ENCODE data around the gene NUDT16. TPM values are rescaled to one million over a fixed set of nuclear protein-coding genes. Genes with fewer than 3 reads are reported as not detected.
"Not testable (repeated sequence)": the region's sequence is repeated elsewhere in the genome, so short reads cannot be mapped to it uniquely, and the experiment has no call there.

The NUDT16 gene
- total RNA-seq, 4 donors from 2014 or later: 10.4 to 19.7 (median 12.5) TPM

DNA sequence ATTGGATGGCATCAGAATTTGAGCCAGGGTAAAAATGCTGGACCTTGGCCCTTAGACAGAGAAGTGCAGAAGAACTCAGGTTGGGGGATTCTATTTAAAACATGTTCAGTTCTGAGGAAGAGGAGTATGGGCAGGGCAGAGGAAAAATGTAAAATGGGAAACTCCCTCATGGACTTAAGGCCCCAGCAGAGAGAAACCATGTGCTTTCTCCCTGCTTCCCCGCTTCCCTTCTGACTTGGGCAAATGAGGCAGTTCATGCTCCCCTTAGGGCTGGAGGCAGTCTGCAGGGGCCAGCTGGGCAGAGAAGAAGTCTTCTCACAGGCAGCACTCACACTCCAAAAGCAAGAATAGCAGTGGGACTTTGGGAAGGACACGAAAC is 9.9 kb upstream of the NUDT16 start:
- TF ChIP-seq POLR2A (IDR thresholded peaks at IDR 0.05): no peak
- TF ChIP-seq, protein P1, sequence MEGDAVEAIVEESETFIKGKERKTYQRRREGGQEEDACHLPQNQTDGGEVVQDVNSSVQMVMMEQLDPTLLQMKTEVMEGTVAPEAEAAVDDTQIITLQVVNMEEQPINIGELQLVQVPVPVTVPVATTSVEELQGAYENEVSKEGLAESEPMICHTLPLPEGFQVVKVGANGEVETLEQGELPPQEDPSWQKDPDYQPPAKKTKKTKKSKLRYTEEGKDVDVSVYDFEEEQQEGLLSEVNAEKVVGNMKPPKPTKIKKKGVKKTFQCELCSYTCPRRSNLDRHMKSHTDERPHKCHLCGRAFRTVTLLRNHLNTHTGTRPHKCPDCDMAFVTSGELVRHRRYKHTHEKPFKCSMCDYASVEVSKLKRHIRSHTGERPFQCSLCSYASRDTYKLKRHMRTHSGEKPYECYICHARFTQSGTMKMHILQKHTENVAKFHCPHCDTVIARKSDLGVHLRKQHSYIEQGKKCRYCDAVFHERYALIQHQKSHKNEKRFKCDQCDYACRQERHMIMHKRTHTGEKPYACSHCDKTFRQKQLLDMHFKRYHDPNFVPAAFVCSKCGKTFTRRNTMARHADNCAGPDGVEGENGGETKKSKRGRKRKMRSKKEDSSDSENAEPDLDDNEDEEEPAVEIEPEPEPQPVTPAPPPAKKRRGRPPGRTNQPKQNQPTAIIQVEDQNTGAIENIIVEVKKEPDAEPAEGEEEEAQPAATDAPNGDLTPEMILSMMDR (IDR thresholded peaks at IDR 0.05): no peak
- intact Hi-C loops (cut with DNase I; ENCODE audit: low total_unique reads): no loop called here
- 87 to 92% methylated on average over 2 of the region's 2 CpGs for WGBS, 2 donors

DNA sequence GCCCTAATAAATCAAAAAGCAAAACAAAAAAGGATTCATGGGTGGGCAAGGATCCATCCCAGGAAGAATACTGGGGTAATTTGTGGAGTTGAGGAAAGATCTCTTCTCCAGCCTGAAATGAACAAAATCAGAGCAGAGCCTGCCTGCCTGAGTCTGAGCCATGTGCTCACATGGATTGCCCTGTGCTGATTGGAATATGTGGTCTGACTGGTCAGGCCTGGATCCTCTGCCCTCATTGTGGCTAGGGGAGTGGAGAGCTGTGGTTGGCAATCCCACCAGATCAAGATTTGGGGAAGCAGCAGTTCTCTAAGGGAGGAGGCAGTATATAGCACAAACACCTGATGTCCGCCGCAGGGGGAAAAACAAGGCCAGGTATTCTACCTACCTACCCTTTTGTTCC is 6.8 kb upstream of the NUDT16 start:
- DNase-seq (ENCODE audit: low spot score in 2 of 2): peak in 1 of 2 donors; percentile 39
- intact Hi-C loops (cut with DNase I; ENCODE audit: low total_unique reads): no loop called here
- no peak overlapping the region for H3K4me3 ChIP-seq (ENCODE audit: low read depth, poor library complexity, severe bottlenecking)
- 94 to 100% methylated on average over 2 of the region's 2 CpGs for whole genome bisulfite sequencing, 2 donors
- TF ChIP-seq POLR2A (IDR thresholded peaks at IDR 0.05): no peak
- TF ChIP-seq, protein P1 (IDR thresholded peaks at IDR 0.05): no peak

More for the DNA sequence above, 9.9 kb upstream of the NUDT16 start:
- DNase-seq (ENCODE audit: low spot score in 2 of 2): no peak
- H3K4me3 ChIP-seq (ENCODE audit: low read depth, poor library complexity, severe bottlenecking): no peak overlapping the region

DNA sequence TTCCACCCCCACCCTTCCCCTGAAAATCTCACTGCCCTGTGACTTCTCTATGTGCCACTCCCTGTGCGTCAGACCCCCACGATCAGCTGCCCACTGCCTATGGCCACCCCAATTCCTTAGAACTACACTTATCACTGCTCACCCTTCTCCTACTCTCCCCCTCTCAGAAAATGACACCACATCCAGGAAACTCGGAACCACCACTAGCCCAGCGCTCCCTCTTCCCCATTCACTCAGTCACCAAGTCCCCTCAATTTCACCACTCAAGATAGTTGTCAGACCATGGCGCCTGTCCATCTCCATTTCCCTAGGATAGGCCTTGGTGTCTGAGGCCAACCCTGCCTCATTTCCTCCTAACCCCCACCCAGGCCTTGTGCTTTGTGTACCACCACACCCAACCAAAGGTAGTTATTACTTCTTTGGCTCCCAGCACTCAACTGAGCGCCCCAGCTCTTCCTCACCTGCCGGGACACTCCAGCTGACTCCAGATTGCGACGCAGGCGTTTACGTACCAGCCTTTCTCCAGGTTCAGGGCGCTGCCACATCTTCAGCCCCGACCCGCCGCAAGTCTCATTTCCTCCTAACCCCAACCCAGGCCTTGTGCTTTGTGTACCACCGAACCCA is 641 bp upstream of the NUDT16 start:
- WGBS, 2 donors: 18 to 19% methylated on average over 16 of the region's 16 CpGs
- intact Hi-C loops (cut with DNase I; ENCODE audit: low total_unique reads); DNase-seq (ENCODE audit: low spot score in 2 of 2): not testable (repeated sequence)
- peak overlapping the region; percentile 49 for H3K4me3 ChIP-seq (ENCODE audit: low read depth, poor library complexity, severe bottlenecking)

DNA sequence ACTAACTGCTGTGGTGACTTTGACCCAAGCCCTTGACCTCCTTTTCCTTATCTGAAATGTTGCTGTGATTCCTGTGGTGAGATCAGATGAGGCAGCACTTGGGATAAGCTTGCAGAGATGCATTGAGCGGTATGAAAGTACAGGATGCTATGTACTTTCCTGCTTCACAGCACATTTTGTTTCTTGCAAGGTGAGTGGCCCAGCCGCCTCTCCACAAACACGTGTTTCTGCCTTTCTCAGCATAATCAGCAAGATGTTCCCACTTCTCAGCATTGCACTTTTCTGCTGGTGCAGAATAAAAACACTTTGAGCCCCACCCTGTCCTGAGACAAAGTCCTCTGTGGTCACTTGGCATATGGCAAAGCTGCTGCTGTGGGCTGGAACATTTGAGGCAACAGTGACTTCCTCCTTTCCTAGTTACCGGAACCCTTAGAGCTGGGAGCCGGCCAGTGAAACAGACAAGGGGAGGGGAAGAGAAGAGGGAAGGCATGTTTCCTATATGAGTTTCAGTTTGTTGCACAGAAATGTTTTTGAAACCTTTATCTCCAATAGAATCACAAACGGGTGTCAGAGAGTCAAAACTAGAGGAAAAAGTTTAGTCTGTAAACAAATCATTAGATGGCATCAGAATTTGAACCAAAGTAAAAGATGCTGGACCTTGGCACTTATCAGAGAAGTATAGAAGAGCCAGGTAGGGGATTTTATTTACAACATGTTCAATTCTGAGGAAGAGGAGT is 5.0 kb downstream of the NUDT16 start:
- 48 to 58% methylated on average over 6 of the region's 6 CpGs for WGBS, 2 donors
- DNase-seq (ENCODE audit: low spot score in 2 of 2): peak; percentile 81 to 93
- TF ChIP-seq POLR2A (IDR thresholded peaks at IDR 0.05): no peak
- TF ChIP-seq, protein P1 (IDR thresholded peaks at IDR 0.05): no peak
- no peak overlapping the region for H3K4me3 ChIP-seq (ENCODE audit: low read depth, poor library complexity, severe bottlenecking)
- intact Hi-C loops (cut with DNase I; ENCODE audit: low total_unique reads): no loop called here

DNA sequence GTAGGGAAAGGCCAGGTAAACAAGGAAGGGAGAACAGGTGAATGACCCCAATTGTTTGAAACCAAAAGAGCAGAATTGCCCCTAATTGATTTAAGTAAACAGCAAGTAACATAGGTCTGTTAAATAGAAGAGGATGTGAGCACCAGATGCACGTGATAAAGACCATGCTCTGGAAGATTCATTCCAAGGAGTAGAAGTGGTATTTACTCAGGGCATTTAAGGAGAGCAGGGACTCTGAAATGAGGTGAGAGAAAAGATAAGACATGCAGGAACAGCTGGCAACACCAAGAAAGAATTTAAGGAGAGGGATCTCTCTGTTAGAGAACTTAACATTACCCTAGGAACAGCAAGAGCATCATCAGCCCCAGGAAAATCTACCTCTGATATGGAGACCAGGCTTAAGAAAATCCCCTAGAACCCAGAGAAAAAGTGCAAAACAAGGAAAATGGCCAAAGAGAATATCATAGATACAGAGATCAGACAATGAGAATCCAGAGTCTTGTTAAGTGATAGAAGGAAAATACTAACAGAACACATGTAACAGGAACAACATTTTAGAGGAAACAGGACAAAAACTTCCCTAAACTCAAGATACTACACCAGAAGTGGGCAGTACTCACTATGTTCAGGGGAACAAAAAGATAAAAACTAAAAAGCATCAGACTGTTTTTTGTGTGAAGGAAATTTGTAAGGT is 6.4 kb downstream of the NUDT16 start:
- WGBS, 2 donors: 67 to 75% methylated on average over 1 of the region's 1 CpG
- H3K4me3 ChIP-seq (ENCODE audit: low read depth, poor library complexity, severe bottlenecking): no peak overlapping the region
- DNase-seq (ENCODE audit: low spot score in 2 of 2): no peak
- TF ChIP-seq POLR2A (IDR thresholded peaks at IDR 0.05): no peak
- TF ChIP-seq, protein P1 (IDR thresholded peaks at IDR 0.05): no peak
- intact Hi-C loops (cut with DNase I; ENCODE audit: low total_unique reads): no loop called here

DNA sequence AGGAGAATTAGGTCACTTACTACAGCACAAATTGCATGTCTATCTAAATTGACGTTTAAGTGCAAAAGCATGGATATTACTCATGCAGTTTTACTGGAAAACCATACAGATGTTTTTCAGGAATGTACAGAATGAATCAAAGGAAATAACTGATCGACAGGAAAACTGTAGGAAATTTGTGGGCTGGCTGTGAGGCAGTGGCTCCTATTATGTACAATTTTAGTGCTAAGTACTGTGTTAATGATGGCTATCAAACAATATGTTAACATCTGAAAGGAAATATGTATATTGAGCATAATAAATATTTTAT is 6.9 kb downstream of the NUDT16 start:
- no peak for TF ChIP-seq POLR2A (IDR thresholded peaks at IDR 0.05)
- WGBS, 2 donors: 41 to 44% methylated on average over 2 of the region's 2 CpGs
- no peak overlapping the region for H3K4me3 ChIP-seq (ENCODE audit: low read depth, poor library complexity, severe bottlenecking)
- intact Hi-C loops (cut with DNase I; ENCODE audit: low total_unique reads): no loop called here
- DNase-seq (ENCODE audit: low spot score in 2 of 2): no peak

Data from lower leg skin (tissue), 4 donors.